ENCODE data around the gene C13orf46.

DNA sequence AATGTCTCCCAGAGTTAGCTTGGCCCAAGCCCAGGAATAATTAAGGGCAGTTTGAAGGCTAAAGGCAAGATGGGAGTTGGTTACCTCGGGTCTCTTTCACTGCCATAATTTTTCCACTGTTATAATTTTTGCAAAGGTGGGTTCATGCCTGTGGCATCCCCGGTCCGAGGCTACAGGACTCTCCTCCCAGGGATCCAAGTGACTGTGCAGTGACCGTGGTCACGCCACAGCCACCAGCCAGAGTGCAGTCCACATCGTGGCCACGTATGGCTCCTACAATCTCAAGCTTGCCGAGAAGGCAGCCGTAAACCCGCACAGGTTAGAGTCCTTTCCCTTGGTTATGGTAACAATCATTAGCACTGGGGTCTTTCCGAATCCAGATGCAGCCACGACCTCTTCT, 36.8 kb downstream of the C13orf46 start:
- TF ChIP-seq, protein P1, sequence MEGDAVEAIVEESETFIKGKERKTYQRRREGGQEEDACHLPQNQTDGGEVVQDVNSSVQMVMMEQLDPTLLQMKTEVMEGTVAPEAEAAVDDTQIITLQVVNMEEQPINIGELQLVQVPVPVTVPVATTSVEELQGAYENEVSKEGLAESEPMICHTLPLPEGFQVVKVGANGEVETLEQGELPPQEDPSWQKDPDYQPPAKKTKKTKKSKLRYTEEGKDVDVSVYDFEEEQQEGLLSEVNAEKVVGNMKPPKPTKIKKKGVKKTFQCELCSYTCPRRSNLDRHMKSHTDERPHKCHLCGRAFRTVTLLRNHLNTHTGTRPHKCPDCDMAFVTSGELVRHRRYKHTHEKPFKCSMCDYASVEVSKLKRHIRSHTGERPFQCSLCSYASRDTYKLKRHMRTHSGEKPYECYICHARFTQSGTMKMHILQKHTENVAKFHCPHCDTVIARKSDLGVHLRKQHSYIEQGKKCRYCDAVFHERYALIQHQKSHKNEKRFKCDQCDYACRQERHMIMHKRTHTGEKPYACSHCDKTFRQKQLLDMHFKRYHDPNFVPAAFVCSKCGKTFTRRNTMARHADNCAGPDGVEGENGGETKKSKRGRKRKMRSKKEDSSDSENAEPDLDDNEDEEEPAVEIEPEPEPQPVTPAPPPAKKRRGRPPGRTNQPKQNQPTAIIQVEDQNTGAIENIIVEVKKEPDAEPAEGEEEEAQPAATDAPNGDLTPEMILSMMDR (IDR thresholded peaks at IDR 0.05) = no peak
- no peak for TF ChIP-seq POLR2AphosphoS5 (IDR thresholded peaks at IDR 0.05)
- TF ChIP-seq POLR2A (IDR thresholded peaks at IDR 0.05) = no peak
